GM12878 (cell line): ENCODE measurements around the gene LDHAL6B. TPM values are rescaled to one million over a fixed set of nuclear protein-coding genes. Genes with fewer than 3 reads are reported as not detected.

Source experiments
- ATAC-seq: fragments of 200-7000 bp; cut with Tn5 transposase; 3 replicates; pipeline ENCODE4 v1.9.1; 2020; ENCODE audit warnings: mild to moderate bottlenecking, moderate library complexity
- BruUV-seq: library from RNA; stranded (reverse); fragments of 400-500 nt; replicated peaks from 2 replicates; lab custom pipeline; 2021; lab: Mats Ljungman, UMichigan
- CTCF ChIA-PET: fragments of 300-600 bp; sonication (Branson Sonifier 250); formaldehyde crosslinking; extraction: SDS; loops from one replicate; lab custom pipeline; 2021; ENCODE audit warnings: inconsistent platforms; lab: Yijun Ruan, JAX
- POLR2A ChIA-PET: fragments of 350-600 bp; formaldehyde crosslinking; extraction: SDS; loops from one replicate; lab custom pipeline; 2021; ENCODE audit warnings: inconsistent platforms; lab: Charles Lee
- RAD21 ChIA-PET: fragments of 300-600 bp; sonication (Branson Sonifier 250); formaldehyde crosslinking; loops from one replicate; lab custom pipeline; 2023; ENCODE audit warnings: antibody characterized with exemption; ENCODE audit not compliant: unreplicated experiment; lab: Charles Lee
- SMC1A ChIA-PET: fragments of 300-600 bp; sonication (Branson Sonifier 250); formaldehyde crosslinking; loops from one replicate; lab custom pipeline; 2023; ENCODE audit not compliant: unreplicated experiment, uncharacterized antibody; lab: Charles Lee
- DNase-seq: peaks from one replicate; pipeline ENCODE4 v3.0.0-alpha.2; 2011; ENCODE audit warnings: low read depth, low spot score
- FAIRE-seq: peaks from 3 replicates; lab custom pipeline; 2011; peaks lifted over from hg19 to GRCh38; lab: Jason Lieb, UNC
- H2AFZ ChIP-seq: 2 replicates; pipeline ENCODE4 v1.6.0; 2011; ENCODE audit warnings: low read depth, low read length, control low read depth; ENCODE audit not compliant: control insufficient read depth
- H3K27ac ChIP-seq: 2 replicates; pipeline ENCODE4 v1.5.1; 2011; ENCODE audit warnings: control low read depth; ENCODE audit not compliant: control insufficient read depth, insufficient read depth
- H3K27me3 ChIP-seq, 2 experiments: replicated peaks in 1 of 2; 2 replicates each; pipeline versions ENCODE4 v1.6.0 to v1.6.1; 2011; ENCODE audit warnings: low read length in 1 of 2; ENCODE audit not compliant: control insufficient read depth in 2 of 2, insufficient read depth in 2 of 2
- H3K36me3 ChIP-seq, 2 experiments: 2 replicates each; pipeline ENCODE4 v1.5.1; 2011; ENCODE audit warnings: low read length in 1 of 2; ENCODE audit not compliant: control insufficient read depth in 2 of 2, insufficient read depth in 2 of 2
- H3K4me1 ChIP-seq: 2 replicates; pipeline ENCODE4 v1.6.1; 2011; ENCODE audit warnings: mild to moderate bottlenecking, low read length, moderate library complexity, mixed read lengths; ENCODE audit not compliant: control insufficient read depth, insufficient read depth
- H3K4me2 ChIP-seq: 2 replicates; pipeline ENCODE4 v1.6.0; 2011; ENCODE audit warnings: control low read depth; ENCODE audit not compliant: control insufficient read depth, insufficient read depth
- H3K4me3 ChIP-seq: fragments of 200-600 bp; sonication (generic); 2 replicates; pipeline ENCODE4 v1.5.1; 2016
- H3K79me2 ChIP-seq: 2 replicates; pipeline ENCODE4 v1.6.0; 2011; ENCODE audit warnings: low read length; ENCODE audit not compliant: control insufficient read depth, insufficient read depth
- H3K9ac ChIP-seq: 2 replicates; pipeline ENCODE4 v1.8.0; 2011; ENCODE audit warnings: low read length, control low read depth, mixed read lengths; ENCODE audit not compliant: control insufficient read depth, insufficient read depth
- H3K9me3 ChIP-seq: replicated peaks from 3 replicates; pipeline ENCODE4 v1.5.1; 2011; ENCODE audit warnings: mild to moderate bottlenecking, low read length; ENCODE audit not compliant: control insufficient read depth, insufficient read depth
- H4K20me1 ChIP-seq: 2 replicates; pipeline ENCODE4 v1.6.0; 2011; ENCODE audit not compliant: control insufficient read depth, insufficient read depth
- BACH1 ChIP-seq: fragments of 450-650 bp; IDR thresholded peaks from 2 replicates; pipeline ENCODE4 v1.6.1; 2017; ENCODE audit warnings: mild to moderate bottlenecking, borderline replicate concordance
- CEBPB ChIP-seq, 2 experiments: fragments of 150-350 bp in 1 of 2; IDR thresholded peaks; 2 replicates each; pipeline ENCODE4 v1.6.1; 2012 to 2014; ENCODE audit warnings: low read depth in 2 of 2, low read length in 2 of 2, borderline replicate concordance in 1 of 2, inconsistent platforms in 1 of 2
- E4F1 ChIP-seq: fragments of 450-650 bp; IDR thresholded peaks from 2 replicates; pipeline ENCODE4 v1.6.1; 2018; ENCODE audit warnings: borderline replicate concordance, mild to moderate bottlenecking; ENCODE audit not compliant: partially characterized antibody
- MAX ChIP-seq: IDR thresholded peaks from 2 replicates; pipeline ENCODE4 v1.6.1; 2012; ENCODE audit warnings: low read depth, low read length, improper control_type of control experiment
- MEF2B ChIP-seq: fragments of 450-650 bp; IDR thresholded peaks from 2 replicates; pipeline ENCODE4 v1.6.1; 2018; ENCODE audit warnings: mild to moderate bottlenecking, moderate library complexity; ENCODE audit not compliant: partially characterized antibody, poor library complexity, severe bottlenecking
- MYB ChIP-seq: fragments of 150-350 bp; IDR thresholded peaks from 2 replicates; pipeline ENCODE4 v1.6.1; 2014; ENCODE audit warnings: mild to moderate bottlenecking, low read depth, low read length, borderline replicate concordance
- NBN ChIP-seq: fragments of 450-650 bp; IDR thresholded peaks from 2 replicates; pipeline ENCODE4 v1.6.1; 2016
- RAD51 ChIP-seq: fragments of 450-650 bp; IDR thresholded peaks from 2 replicates; pipeline ENCODE4 v1.6.1; 2016; ENCODE audit warnings: moderate library complexity, mild to moderate bottlenecking, inconsistent platforms
- RELB ChIP-seq: fragments of 450-650 bp; IDR thresholded peaks from 2 replicates; pipeline ENCODE4 v1.6.1; 2017; ENCODE audit warnings: low read depth, mild to moderate bottlenecking, moderate library complexity
- REST ChIP-seq: IDR thresholded peaks from 2 replicates; pipeline ENCODE4 v1.6.1; 2012; ENCODE audit warnings: mild to moderate bottlenecking, low read depth, low read length
- WGBS: methylation state at CpG from one replicate; pipeline ENCODE4 v1.1.6; 2016; ENCODE audit warnings: low lambda C conversion rate; ENCODE audit not compliant: insufficient replicate concordance, insufficient coverage; ENCODE audit errors: missing lambda C conversion rate; 5-methylcytosine and 5-hydroxymethylcytosine counted together
- in situ Hi-C: fragments of 300-500 bp; cut with MboI; formaldehyde crosslinking; loops from 9 replicates; pipeline ENCODE4 v1.14.3; 2018; ENCODE audit warnings: mixed read lengths
- intact Hi-C: fragments of 100-400 bp; cut with micrococcal nuclease; formaldehyde crosslinking; loops from one replicate; pipeline ENCODE4 v1.14.2; 2022; ENCODE audit not compliant: unreplicated experiment
- polyA plus RNA-seq, 11 experiments: library from polyadenylated mRNA; depleted of rRNA in 4 of 11; unstranded in 6 of 11; stranded (reverse) in 5 of 11; fragments of >200 nt; fragmentation: Nextera tagmentation in 4 of 11; fragmentation: Illumina TruSeq in 1 of 11; extraction: Ambion mirVana in 4 of 11; extraction: Trizol in 1 of 11; gene quantifications; 1 replicate in 1 of 11; 2 replicates in 10 of 11; pipeline versions ENCODE4 v1.2.1 to v1.2.3, GENCODE V29; 2011 to 2016; ENCODE audit warnings: inconsistent platforms in 2 of 11, missing spikeins in 2 of 11, low read depth in 1 of 11
- total RNA-seq, 4 experiments: library from RNA; depleted of rRNA in 3 of 4; stranded (reverse); fragments of >200 nt in 3 of 4; fragmentation: Illumina TruSeq in 1 of 4; extraction: Trizol in 1 of 4; gene quantifications; 2 replicates each; pipeline versions ENCODE4 v1.2.1 to v1.2.3, GENCODE V29; 2013 to 2021

LDHAL6B gene
- total and polyA plus RNA-seq, 10 of the 15 experiments (the other 5 are each of a cell fraction or from before 2014, with no cell fraction given), result 0.33 to 0.66 TPM; not detected in 8

GRCh38 chr15:59205839-59206622 lies 612 bp upstream of the LDHAL6B start (continued):
- TF ChIP-seq RELB, result peak; percentile 26; the same call in 1 of the 2 replicates
- TF ChIP-seq, all 136 proteins: peak for 2

GRCh38 chr15:59208613-59209249 lies 2.1 kb downstream of the LDHAL6B start:
- Histone ChIP-seq H3K79me2 (no peaks in the 10 kb centered on the region), H3K9me3 (no peaks in the 10 kb centered on the region), H4K20me1 (no peaks in the 10 kb centered on the region), H2AFZ (no peak overlapping the region), H3K27me3 (no peaks in the 10 kb centered on the region), H3K9ac (no peak overlapping the region), H3K36me3 (peaks cover 13 to 53% of the 10 kb centered on the region in 2 experiments), H3K4me3 (no peak overlapping the region), H3K4me2 (no peak overlapping the region), H3K27ac (no peak overlapping the region), H3K4me1 (no peaks in the 10 kb centered on the region; the same call in 1 of the 2 replicates)
- no TSS peak for BruUV-seq
- ChIA-PET CTCF (interaction anchor here (1.4 kb wide), 2 partner anchors 39 to 320 kb away, joined by 3 to 4 read pairs; no protein-coding TSS in a partner anchor), RAD21 (no interaction called here), POLR2A (no interaction called here), SMC1A (no interaction called here)
- no peak for FAIRE-seq
- intact Hi-C loops, result no loop called here
- DNase-seq, result no peak
- WGBS, result 91% methylated on average over 7 of the region's 7 CpGs
- ATAC-seq, result no peak
- in situ Hi-C loops, result no loop called here
- TF ChIP-seq MAX (no peak), CEBPB (IDR thresholded peaks at IDR 0.05; ENCODE audit: borderline replicate concordance in 1 of 2, low read depth in 2 of 2, low read length in 2 of 2) (no peak), REST (no peak), MYB (no peak), E4F1 (no peak), NBN (no peak), MEF2B (no peak), RAD51 (no peak), BACH1 (no peak)
